ENCODE results near the gene TIMM22.
"Not testable (repeated sequence)": the region's sequence is repeated elsewhere in the genome, so short reads cannot be mapped to it uniquely, and the experiment has no call there.

Gene TIMM22

DNA sequence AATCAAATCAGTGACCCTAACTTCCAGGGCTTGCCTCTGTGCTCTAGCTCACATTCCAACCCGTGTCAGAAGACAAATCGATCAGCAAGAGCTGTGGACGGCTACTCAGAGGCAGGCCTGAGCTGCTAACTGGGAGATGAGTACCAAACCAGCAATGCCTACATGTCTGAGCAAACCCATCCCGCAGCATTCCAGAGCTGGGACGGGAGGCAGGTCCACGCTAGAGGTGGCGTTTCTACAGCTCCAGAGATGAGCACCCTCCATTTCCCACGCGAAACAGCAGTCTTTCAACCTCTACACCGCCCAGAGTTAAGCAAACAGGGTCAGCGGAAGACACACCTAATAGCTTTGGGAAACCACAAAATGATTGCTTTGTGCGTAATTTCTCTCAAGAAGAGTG lies 23.9 kb upstream of the TIMM22 start:
- TF ChIP-seq, protein P1, sequence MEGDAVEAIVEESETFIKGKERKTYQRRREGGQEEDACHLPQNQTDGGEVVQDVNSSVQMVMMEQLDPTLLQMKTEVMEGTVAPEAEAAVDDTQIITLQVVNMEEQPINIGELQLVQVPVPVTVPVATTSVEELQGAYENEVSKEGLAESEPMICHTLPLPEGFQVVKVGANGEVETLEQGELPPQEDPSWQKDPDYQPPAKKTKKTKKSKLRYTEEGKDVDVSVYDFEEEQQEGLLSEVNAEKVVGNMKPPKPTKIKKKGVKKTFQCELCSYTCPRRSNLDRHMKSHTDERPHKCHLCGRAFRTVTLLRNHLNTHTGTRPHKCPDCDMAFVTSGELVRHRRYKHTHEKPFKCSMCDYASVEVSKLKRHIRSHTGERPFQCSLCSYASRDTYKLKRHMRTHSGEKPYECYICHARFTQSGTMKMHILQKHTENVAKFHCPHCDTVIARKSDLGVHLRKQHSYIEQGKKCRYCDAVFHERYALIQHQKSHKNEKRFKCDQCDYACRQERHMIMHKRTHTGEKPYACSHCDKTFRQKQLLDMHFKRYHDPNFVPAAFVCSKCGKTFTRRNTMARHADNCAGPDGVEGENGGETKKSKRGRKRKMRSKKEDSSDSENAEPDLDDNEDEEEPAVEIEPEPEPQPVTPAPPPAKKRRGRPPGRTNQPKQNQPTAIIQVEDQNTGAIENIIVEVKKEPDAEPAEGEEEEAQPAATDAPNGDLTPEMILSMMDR (conservative IDR thresholded peaks at IDR 0.05; ENCODE audit: low read depth, low read length): no peak
- no peak overlapping the region for H3K4me3 ChIP-seq (ENCODE audit: low read depth, low read length)
- no peak for DNase-seq (ENCODE audit: low read depth)

DNA sequence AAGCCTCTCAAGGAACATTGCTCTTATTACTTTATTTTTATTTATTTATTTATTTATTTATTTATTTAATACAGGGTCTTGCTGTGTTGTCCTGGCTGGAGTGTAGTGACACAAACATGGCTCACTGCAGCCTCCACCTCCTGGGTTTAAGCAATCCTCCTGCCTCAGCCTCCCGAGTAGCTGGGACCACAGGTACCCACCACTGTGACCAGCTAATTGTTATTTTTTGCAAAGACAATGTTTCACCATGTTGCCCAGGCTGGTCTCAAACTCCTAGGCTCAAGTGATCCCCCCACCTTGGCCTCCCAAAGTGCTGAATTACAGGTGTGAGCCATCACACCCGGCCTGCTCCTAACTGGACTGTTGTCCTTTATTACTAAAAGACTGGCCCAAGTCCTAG lies 22.2 kb upstream of the TIMM22 start:
- not testable (repeated sequence) for H3K4me3 ChIP-seq (ENCODE audit: low read depth, low read length); DNase-seq (ENCODE audit: low read depth)

DNA sequence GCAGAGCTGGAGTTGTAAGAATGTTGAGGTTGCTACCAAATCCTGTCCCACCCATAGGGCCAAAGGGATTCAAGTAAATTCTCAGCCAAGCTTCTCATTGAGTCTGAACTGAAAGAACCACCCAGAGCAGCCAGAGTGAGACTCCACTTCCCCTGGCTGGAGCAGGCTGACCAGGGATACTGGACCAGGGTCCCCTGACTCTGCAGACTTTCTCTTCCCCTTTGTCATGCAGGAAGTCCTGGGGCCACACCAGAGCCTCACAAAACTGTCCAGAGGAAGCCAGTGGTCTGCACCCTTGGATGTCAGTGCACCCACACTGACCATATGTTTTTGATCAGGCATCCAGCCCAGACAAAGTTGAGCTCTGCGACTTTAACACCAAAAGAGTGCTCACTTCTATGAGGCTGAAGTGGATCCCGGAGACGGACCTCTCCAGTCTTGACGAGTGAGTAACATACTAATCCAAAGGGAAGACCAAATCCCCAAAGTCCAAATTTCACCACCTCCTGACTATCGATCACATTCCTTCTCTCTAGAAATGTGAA lies 21.5 kb upstream of the TIMM22 start:
- H3K4me3 ChIP-seq (ENCODE audit: low read depth, low read length): no peak overlapping the region
- DNase-seq (ENCODE audit: low read depth): no peak
- TF ChIP-seq, protein P1 (conservative IDR thresholded peaks at IDR 0.05; ENCODE audit: low read depth, low read length): no peak

DNA sequence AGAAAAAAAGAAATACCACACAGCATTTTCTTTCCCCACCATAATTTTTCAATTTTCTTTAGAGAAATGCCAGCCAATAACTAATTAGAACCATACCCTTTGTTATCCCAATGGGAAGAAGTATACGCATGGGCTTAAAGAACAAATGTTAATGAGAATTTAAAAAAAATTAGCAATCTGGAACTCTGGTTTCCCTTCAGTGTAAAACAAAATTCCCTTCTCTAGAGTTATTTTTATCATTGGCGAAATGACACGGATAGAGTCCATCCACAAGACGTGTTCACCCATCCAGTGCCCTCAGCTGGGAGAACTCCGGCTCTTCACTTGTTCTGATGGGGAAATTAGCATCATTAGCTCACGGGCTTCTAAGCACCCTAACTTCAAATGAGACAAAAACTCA lies 20.6 kb upstream of the TIMM22 start:
- TF ChIP-seq, protein P1 (conservative IDR thresholded peaks at IDR 0.05; ENCODE audit: low read depth, low read length): no peak
- H3K4me3 ChIP-seq (ENCODE audit: low read depth, low read length): no peak overlapping the region
- no peak for DNase-seq (ENCODE audit: low read depth)

DNA sequence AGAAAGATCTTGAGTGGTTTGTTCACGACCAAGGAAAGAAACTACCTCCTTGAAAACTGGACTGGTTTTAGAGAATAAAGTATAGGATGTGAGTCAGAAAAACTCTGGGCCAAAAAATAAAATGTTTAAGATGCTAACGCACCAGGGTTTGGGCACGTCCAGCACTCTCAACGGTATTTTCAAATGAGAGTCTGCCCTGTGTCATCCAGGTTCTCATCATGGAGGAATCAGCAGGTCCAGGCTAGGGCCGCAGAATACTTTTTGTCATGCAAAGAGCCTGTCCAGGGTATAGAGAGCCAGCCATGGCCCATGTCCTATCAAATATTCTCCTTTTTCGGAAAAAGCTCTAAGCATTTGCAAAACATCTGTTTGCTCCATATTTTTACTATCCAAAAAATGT lies 19.8 kb upstream of the TIMM22 start:
- H3K4me3 ChIP-seq (ENCODE audit: low read depth, low read length): peak overlapping the region; percentile 70
- TF ChIP-seq, protein P1 (conservative IDR thresholded peaks at IDR 0.05; ENCODE audit: low read depth, low read length): no peak
- DNase-seq (ENCODE audit: low read depth): no peak

DNA sequence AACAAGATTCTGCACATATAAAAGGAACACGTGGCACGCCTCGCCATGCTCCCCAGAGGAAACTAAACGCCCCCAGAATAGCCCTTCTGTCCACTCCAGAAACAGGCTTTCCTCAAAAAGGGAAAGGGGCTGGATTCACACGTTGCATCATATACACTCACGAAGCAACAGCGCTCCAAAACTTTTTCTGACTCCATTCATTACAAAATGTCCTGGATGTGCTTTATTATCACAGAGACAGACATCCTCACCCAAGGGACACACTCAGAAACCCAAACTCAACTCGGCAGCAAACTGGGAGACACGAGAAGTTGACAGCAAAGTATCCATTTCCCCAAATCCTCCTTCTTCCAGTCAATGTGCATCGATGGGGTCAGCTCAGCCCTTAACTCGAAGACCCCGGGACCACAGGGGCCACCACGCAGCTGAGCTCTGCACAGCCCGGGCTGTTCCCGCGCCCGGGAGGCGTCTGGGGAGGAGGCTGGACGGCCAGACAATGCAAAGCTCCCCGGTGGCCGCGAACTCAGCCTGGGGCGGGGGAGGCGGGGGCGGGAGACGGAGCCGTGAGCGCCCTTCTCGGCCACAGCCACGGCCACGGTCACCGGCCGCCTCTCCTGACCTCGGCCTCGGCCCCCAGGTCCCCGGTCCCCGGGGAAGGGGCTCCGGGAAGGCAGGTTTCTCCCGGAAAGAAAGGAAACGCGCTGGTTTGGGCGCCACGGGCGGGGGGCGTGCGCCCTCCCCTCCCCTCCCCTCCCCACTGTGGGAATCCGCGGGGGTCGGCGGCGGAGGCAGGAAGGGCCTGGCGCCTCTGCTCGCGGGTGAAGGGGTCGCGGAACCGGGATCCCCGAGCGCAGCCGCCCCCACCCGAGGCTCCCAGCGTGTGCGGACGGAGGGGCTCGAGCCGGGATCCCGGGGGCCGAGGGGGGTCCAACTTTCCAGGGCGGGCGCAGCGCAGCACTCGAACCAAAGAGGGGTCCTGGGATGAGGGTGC lies 18.5 kb upstream of the TIMM22 start:
- TF ChIP-seq, protein P1 (conservative IDR thresholded peaks at IDR 0.05; ENCODE audit: low read depth, low read length): no peak
- no peak for DNase-seq (ENCODE audit: low read depth)
- peak overlapping the region; percentile 70 for H3K4me3 ChIP-seq (ENCODE audit: low read depth, low read length)

DNA sequence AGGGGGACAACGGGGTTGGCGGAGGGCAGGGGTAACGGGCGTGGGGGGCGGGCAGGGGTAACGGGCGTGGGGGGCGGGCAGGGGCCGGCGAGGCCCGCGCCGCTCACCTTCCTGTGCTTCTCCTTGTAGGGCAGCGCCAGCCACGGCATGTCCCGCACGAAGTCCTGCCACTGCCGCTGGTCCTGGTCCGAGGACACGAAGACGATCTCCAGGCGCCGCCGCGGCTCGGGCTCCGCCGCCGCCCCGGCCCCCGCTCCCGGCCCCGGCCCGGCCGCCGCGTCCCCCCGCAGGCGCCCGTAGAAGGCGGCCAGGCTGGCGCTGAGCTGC lies 17.8 kb upstream of the TIMM22 start:
- TF ChIP-seq, protein P1 (conservative IDR thresholded peaks at IDR 0.05; ENCODE audit: low read depth, low read length): no peak
- DNase-seq (ENCODE audit: low read depth): no peak
- peak overlapping the region; percentile 70 for H3K4me3 ChIP-seq (ENCODE audit: low read depth, low read length)
